Right kidney (tissue), 9 donors: ENCODE results near the gene ACAP1.

ENCODE experiments used
- DNase-seq: peaks from one replicate; pipeline ENCODE4 v3.0.0-alpha.2; 2016
- long read RNA-seq, 8 donors: transcript quantifications; one replicate each; lab custom pipeline, GENCODE V29; 2026

The ACAP1 gene
- long read RNA-seq, donor 1, full-length matches to known transcripts: 13 of 13 reads
- long read RNA-seq, donor 1, partial matches to known transcripts: 0 of 13 reads
- long read RNA-seq, donor 1, other reads (novel, unspliced or antisense): 0 of 13 reads
- long read RNA-seq, donor 2, full-length matches to known transcripts: 9 of 9 reads
- long read RNA-seq, donor 2, partial matches to known transcripts: 0 of 9 reads
- long read RNA-seq, donor 2, other reads (novel, unspliced or antisense): 0 of 9 reads
- long read RNA-seq, donor 3, full-length matches to known transcripts: 8 of 8 reads
- long read RNA-seq, donor 3, partial matches to known transcripts: 0 of 8 reads
- long read RNA-seq, donor 3, other reads (novel, unspliced or antisense): 0 of 8 reads
- long read RNA-seq, donor 4, full-length matches to known transcripts: 17 of 17 reads
- long read RNA-seq, donor 4, partial matches to known transcripts: 0 of 17 reads
- long read RNA-seq, donor 4, other reads (novel, unspliced or antisense): 0 of 17 reads
- long read RNA-seq, donor 5, full-length matches to known transcripts: 19 of 19 reads
- long read RNA-seq, donor 5, partial matches to known transcripts: 0 of 19 reads
- long read RNA-seq, donor 5, other reads (novel, unspliced or antisense): 0 of 19 reads
- long read RNA-seq, donor 6, full-length matches to known transcripts: 20 of 20 reads
- long read RNA-seq, donor 6, partial matches to known transcripts: 0 of 20 reads
- long read RNA-seq, donor 6, other reads (novel, unspliced or antisense): 0 of 20 reads
- long read RNA-seq, donor 7: 0 reads
- long read RNA-seq, donor 8, full-length matches to known transcripts: 9 of 9 reads
- long read RNA-seq, donor 8, partial matches to known transcripts: 0 of 9 reads
- long read RNA-seq, donor 8, other reads (novel, unspliced or antisense): 0 of 9 reads

DNA sequence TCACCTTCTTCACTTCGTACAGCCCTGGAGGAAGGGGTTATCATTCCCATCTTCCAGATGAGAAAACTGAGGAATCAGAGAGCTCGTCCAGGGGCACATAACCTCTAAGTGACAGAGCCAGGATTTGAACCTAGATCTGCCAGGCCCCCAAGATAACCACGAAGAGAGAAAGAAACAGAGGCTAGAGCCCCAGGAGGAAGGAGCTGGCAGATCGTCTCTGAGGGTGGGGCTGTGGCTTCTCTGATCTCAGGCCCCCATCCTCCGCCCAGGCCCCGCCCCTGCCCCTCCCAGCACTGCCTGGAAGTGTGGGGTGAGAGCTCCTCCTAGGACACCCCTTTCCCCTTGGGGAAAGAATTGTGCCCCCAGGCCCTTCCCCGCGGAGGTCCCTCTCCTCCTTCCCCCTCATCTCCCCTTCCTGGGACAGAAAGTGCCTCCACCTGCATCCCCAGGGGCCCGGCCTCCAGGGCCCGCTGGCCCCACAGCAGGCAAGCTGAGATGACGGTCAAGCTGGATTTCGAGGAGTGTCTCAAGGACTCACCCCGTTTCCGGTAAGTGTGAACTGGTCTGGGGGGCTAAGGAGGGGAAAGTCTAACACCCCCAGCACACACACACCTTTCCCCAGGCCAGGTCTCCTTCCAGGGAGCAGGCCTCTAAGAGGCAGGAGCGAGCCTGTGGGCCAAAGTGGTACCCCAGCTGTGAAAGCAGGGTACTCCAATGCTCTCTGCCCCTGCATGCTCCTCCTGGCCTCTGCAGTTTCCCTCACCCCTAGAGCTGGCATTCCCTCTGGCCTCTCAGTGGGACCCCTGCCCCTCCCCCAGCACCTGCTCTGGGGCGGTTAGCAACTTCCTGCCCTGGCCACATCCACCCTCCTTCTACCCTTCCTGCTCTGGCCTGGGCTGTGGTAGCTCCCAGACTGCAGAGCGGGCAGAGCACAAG lies at the start of gene ACAP1:
ACAP1 (plus strand) TSS at position 290 of the 936 bp plus-strand sequence; CDS start at position 496, 206 bp downstream.
- no peak for DNase-seq

GRCh38 chr17:7289256-7290032 lies 46.9 kb upstream of the ACAP1 start:
- DNase-seq: no peak

GRCh38 chr17:7290166-7290565 lies 46.2 kb upstream of the ACAP1 start:
- DNase-seq: no peak

GRCh38 chr17:7290685-7291084 lies 45.6 kb upstream of the ACAP1 start:
- no peak for DNase-seq

DNA sequence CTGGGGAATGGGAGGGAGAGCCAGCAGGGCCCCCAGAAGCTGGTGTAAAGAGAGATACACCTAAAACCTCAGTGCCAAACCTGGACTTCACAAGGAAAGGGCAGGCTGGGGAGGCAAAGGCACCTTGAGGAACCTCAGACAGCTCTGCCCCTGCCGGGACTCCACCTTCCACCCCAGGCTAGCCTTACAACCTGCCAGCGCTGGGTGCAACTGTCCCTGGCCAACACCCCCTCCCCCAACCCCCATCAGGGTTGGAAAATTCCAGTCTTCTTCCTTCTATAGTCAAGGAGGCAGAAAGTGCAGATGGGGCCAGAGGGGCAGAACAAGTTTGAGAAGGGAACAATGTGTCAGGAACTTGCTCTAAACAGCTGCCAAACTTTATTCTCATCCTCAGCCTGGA lies 44.1 kb upstream of the ACAP1 start:
- DNase-seq: no peak

DNA sequence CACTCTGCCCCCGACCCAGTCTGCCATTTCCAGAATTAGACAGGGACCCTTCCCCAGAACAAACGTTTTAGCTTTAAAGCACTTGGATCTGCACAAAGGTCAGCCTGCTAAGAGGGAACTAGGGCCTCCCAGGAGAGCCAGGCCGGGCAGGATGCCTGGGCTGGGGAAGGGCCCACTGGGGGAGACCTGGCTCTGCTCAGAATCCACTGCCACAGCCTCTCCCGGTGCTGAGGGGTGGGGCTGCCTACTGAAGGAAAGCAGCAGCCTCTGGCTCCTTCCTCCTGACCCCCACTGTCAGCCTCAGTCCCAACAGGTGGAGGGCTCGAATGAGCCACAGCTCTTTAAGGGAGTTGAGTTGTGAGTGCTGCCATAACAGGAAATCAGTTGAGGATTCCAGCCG lies 43.6 kb upstream of the ACAP1 start:
- peak; percentile 35 for DNase-seq

DNA sequence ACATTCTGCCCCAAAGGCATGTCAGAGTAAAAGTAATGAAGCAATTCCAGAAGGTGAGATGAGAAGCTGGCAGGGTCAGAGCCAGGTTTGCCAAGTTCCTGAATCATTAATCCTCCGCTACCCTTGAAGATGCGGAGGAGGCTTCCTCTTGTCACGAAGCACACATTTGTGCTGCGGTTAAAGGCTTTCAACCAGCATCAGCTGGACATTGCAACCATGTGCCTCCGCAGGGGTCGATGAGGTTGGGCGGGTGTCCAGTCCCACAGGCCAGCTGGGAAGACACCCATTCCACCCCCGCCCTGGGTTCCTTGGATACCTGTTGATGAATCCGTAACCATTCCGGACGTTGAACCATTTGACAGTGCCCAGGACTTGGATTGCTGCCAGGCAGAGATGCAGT lies 43.2 kb upstream of the ACAP1 start:
- DNase-seq: peak; percentile 32

- DNase-seq: peak; percentile 39
Measured at GRCh38 chr17:7293816-7294613, 42.3 kb upstream of the ACAP1 start.

- peak; percentile 66 for DNase-seq
Measured at GRCh38 chr17:7294614-7295153, 41.6 kb upstream of the ACAP1 start, which contains the start of gene YBX2. TSS of gene YBX2 (minus strand) at chr17:7294639. CDS start at chr17:7294500, 139 bp downstream.

DNA sequence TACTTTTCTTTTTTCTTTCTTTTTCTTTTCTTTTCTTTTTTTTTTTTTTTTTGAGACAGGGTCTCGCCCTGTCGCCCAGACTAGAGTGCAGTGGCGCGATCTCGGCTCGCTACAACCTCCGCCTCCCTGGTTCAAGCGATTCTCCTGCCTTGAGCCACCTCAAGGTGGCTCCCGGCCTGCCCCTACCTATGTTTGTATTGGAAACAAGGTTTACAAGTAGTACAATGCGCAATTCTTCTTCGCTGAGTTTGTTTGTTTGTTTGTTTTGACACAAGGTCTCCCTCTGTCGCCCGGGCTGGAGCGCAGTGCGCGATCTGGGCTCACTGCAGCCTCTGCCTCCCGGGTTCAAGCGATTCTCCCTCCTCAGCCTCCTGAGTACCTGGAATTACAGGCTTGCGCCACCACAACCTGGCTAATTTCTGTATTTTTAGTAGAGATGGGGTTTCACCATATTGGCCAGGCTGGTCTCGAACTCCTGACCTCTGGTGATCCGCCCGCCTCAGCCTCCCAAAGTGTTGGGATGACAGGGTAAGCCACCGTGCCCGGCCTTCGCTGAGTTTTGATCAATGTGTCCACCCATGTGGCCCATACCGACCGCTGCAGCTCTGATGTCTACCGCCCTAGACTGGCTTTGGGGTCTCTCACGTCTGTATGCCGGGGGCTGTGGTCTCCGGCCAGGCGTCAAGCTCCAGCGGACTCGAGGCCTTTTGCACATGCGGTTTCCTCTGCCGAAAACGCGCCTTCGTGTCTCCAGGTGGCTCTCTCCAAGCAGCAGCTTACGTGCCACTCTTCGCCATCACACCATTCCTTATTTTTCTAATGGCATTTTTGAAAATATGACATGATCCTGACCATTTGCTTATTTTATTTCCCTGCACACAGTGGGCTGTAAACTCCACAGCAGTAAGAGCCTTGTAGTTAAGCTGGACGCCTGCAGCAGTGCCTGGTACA lies 40.8 kb upstream of the ACAP1 start:
- DNase-seq: peak; percentile 23

DNA sequence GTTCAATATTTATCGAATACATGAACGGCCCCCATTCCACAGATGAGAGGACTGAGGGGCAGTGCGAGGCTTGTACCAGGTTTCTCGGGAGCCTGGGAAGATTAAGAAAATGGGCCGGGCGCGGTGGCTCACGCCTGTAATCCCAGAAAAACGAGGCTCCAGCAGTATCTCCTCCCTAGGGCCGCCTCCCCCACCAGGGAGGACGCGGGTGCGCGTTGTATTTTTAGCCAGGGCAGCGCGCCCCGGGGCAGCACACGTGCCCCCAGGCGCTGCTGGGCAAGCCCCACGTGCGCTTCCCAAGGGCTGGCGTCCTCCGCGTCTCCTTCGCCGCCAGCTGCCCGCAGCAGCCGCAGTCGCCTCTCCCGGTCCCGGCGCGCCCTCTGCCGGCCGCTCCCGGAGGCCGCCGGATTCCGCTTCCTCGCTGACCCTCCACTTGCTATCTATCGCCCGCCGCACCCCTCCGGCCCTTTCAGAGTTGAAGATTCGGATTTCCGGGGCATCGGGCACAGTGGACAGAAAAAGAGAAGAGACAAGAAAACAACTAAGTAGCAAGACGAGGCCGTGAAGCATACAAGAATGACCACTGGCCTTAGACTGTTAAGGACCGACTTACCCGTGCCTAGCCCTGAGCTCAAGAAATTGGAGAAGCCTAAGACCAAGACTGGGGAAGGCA lies 40.0 kb upstream of the ACAP1 start:
- peak; percentile 86 for DNase-seq

GRCh38 chr17:7304179-7304578 lies 32.1 kb upstream of the ACAP1 start:
- DNase-seq: no peak

DNA sequence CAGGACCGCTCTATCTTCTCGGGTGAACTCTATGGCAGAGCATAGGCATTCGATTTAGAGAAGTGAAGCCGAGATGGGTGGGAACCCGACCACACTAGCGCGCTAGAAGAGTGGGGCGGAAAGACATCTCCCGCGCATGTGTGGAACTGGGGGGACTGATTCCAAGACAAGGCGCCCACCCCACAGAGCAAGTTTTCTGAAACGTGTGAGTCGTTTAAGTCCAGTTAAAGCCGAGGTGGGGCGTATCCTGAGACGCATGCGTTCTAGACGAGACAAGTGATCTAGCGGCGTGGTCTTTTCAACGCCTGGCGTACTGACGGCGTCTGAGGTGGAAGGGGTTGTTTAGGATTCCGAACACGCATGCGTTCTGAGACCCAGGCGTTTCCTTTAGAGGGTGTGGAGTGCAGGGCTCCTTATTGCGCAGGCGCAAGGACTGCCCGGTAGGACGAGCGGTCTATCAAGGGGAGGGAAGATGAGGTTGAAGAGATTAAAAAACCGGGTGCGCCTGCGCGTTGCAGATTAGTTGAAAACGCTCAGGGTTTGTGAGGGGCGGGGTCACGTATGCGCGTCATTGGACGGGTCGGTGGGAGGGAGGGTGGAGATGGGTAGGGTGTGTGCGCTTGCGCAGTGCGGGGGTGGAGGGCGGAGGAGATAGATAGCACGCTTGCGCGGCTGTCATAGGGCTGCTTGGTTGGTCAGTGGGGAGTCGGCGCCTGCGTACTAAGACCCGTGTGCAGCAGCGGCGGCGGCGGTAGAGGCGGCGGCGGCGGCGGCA lies 29.2 kb upstream of the ACAP1 start, which contains the start of gene EIF5A:
EIF5A (plus strand) TSS at position 718 of the 775 bp plus-strand sequence. CDS start 2,008 bp downstream, outside the sequence.
- DNase-seq: peak; percentile 95

DNA sequence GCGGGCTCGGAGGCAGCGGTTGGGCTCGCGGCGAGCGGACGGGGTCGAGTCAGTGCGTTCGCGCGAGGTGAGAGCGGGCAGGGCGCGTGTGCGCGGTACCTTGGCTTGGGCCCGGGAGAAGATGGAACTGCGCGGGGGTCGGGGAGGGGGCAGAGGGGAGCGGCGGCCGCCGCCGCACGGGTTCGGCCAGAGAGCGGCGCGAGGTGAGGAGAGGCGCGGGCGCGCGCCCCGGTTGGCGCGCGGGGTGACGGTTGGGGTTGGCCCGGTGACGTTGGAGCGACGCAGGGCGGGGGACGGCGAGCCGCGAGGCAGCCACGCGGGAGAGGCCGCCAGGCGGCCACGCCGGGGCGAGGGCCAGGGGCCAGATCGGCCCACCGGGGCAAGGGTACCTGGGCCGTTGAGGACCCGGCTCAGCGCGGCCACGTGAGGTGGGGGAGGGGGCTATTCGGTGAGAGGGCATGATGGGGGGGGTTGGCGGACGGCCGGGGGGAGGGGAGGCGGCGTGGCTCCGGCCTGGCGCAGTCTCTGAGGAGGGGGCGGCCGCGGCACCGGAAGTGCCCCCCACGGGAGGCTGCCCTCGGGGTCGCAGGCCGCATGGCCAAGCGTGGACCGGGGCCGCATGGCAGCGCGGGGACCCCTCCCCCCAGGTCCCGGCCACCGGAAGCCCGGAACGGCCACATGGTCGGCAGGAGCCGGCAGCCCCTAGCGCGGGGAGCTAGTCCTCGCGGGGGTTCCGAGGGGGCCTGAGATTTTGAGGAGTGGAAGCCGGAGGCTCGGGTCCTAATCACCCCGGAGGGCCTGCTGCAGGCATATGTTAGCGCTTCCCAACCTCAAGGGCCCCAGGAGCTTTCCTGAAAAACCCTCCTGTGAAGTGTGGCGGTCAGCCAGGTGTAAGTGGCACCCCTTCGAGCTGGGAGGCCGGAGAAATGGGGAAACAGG lies 28.4 kb upstream of the ACAP1 start:
- DNase-seq: peak; percentile 56

DNA sequence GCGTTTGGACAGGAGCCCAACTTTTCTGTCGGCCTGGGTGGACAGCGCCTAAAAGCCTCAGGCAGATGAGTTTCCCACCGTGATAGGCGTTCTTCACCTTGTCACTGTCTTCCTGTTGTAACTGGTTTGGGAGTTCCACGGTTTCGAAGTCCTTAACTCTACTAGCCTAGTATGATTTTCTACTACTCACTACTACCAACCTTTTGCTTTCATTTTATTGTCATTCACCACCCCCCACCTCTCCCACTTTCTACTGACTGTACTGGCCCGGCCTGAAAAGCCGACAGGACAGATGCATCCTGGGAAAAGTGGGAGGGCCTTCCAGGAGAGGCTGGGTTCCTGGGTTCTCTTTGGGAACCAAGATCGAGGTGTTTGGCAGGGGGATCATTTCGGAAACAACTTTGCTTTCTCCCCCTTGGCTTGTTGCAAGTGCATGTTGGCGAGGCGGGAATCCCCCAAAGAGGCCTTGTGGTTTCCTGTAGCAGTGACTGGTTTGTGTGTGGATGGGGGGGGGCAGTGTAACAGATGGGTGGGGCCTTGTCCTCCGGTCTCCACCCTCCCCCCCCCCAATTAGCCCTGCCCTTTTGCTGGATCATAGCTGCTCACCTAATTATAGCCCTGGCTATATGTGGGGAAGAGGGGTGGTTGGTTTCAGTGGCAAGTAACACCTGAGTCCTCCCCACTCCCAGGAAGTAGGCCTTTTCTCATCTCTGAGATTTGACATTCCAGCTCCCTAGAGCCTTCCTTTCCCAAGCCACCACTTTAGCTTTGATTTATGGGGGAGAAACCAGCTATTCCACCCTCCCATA lies 27.5 kb upstream of the ACAP1 start:
- peak; percentile 23 for DNase-seq
